Central memory CD4-positive, alpha-beta T cell (primary cell): Measurements from ENCODE around the gene PVRIG.
"Not testable (repeated sequence)": the region's sequence is repeated elsewhere in the genome, so short reads cannot be mapped to it uniquely, and the experiment has no call there.

Source experiments
- DNase-seq: peaks from one replicate; pipeline ENCODE4 v3.0.0; 2022

The PVRIG gene

GRCh38 chr7:100243385-100243784 lies 23.6 kb downstream of the PVRIG start:
- not testable (repeated sequence) for DNase-seq

GRCh38 chr7:100244988-100245605 lies 25.3 kb downstream of the PVRIG start:
- DNase-seq: not testable (repeated sequence)

GRCh38 chr7:100246121-100246864 lies 26.5 kb downstream of the PVRIG start:
- not testable (repeated sequence) for DNase-seq

GRCh38 chr7:100246865-100247137 lies 27.1 kb downstream of the PVRIG start:
- DNase-seq: not testable (repeated sequence)

GRCh38 chr7:100247152-100247757 lies 27.5 kb downstream of the PVRIG start:
- no peak for DNase-seq

GRCh38 chr7:100248483-100248882 lies 28.7 kb downstream of the PVRIG start:
- DNase-seq: no peak

- DNase-seq: no peak
Observed at GRCh38 chr7:100257017-100257416, 37.3 kb downstream of the PVRIG start.

- DNase-seq: not testable (repeated sequence)
Observed at GRCh38 chr7:100259984-100260383, 40.2 kb downstream of the PVRIG start.

GRCh38 chr7:100262896-100263295 lies 43.1 kb downstream of the PVRIG start:
- not testable (repeated sequence) for DNase-seq

GRCh38 chr7:100264223-100264622 lies 44.5 kb downstream of the PVRIG start:
- DNase-seq: not testable (repeated sequence)

- not testable (repeated sequence) for DNase-seq
Observed at GRCh38 chr7:100264669-100265165, 45.0 kb downstream of the PVRIG start.

- not testable (repeated sequence) for DNase-seq
Observed at GRCh38 chr7:100265851-100266250, 46.1 kb downstream of the PVRIG start.

GRCh38 chr7:100266576-100267354 lies 47.0 kb downstream of the PVRIG start:
- DNase-seq: no peak

- DNase-seq: no peak
Observed at GRCh38 chr7:100267648-100268047, 47.9 kb downstream of the PVRIG start.

GRCh38 chr7:100268882-100269281 lies 49.1 kb downstream of the PVRIG start:
- DNase-seq: not testable (repeated sequence)

GRCh38 chr7:100269306-100270045 lies 49.7 kb downstream of the PVRIG start:
- DNase-seq: not testable (repeated sequence)

GRCh38 chr7:100270046-100270918 lies 50.5 kb downstream of the PVRIG start:
- not testable (repeated sequence) for DNase-seq
